GM23248 (cell line): ENCODE data around the gene EGFLAM.

Experiments
- EZH2 ChIP-seq: fragments of 200-600 bp; sonication (generic); IDR thresholded peaks from 2 replicates; pipeline ENCODE4 v1.6.1; 2018; ENCODE audit warnings: antibody characterized with exemption, mild to moderate bottlenecking; ENCODE audit not compliant: insufficient read depth, poor library complexity, severe bottlenecking
- EZH2phosphoT487 ChIP-seq: fragments of 200-600 bp; sonication (generic); IDR thresholded peaks from 2 replicates; pipeline ENCODE4 v1.6.1; 2018; ENCODE audit warnings: antibody characterized with exemption, moderate library complexity, mild to moderate bottlenecking, low read depth; ENCODE audit not compliant: insufficient read depth

- TF ChIP-seq EZH2 = no peak
- no peak for TF ChIP-seq EZH2phosphoT487
Observed at GRCh38 chr5:38273626-38274025, 15.3 kb downstream of the EGFLAM start.
